Umbilical cord (tissue), 2 donors: Measurements from ENCODE around the gene HCAR2. TPM values are rescaled to one million over a fixed set of nuclear protein-coding genes. Genes with fewer than 3 reads are reported as not detected.
"Not testable (repeated sequence)": the region's sequence is repeated elsewhere in the genome, so short reads cannot be mapped to it uniquely, and the experiment has no call there.

Source experiments
- DNase-seq: peaks from one replicate; pipeline ENCODE4 v3.0.0-alpha.2; 2015; ENCODE audit warnings: low spot score
- total RNA-seq: library from RNA; depleted of rRNA; stranded (reverse); fragments of >200 nt; gene quantifications from one replicate; pipeline ENCODE4 v1.2.3, GENCODE V29; 2014; ENCODE audit warnings: low replicate concordance; ENCODE audit not compliant: insufficient read depth

The HCAR2 gene
- total RNA-seq, 1 donor from 2014 or later, result 7.2 TPM

GRCh38 chr12:122716658-122717057 lies 13.5 kb upstream of the HCAR2 start, which contains the start of gene HCAR3:
HCAR3 (minus strand) TSS chr12:122716811; CDS start chr12:122716737, 74 bp downstream.
- not testable (repeated sequence) for DNase-seq

- DNase-seq, result not testable (repeated sequence)
These were observed 12.1 kb upstream of the HCAR2 start for GRCh38 chr12:122715211-122715610.

GRCh38 chr12:122713491-122714188 lies 10.5 kb upstream of the HCAR2 start:
- DNase-seq, result not testable (repeated sequence)

GRCh38 chr12:122711266-122711665 lies 8.1 kb upstream of the HCAR2 start:
- DNase-seq, result not testable (repeated sequence)

- DNase-seq, result peak; percentile 62
These were observed 7.2 kb upstream of the HCAR2 start for GRCh38 chr12:122710341-122710740.

- DNase-seq, result not testable (repeated sequence)
These were observed 6.1 kb upstream of the HCAR2 start for GRCh38 chr12:122709287-122709686.

GRCh38 chr12:122703841-122704240 lies 684 bp upstream of the HCAR2 start:
- DNase-seq, result not testable (repeated sequence)

GRCh38 chr12:122701481-122701880 lies 1.7 kb downstream of the HCAR2 start:
- DNase-seq, result not testable (repeated sequence)

- DNase-seq, result not testable (repeated sequence)
These were observed 3.0 kb downstream of the HCAR2 start for GRCh38 chr12:122700038-122700710.

GRCh38 chr12:122696922-122697321 lies 6.2 kb downstream of the HCAR2 start:
- DNase-seq, result not testable (repeated sequence)

- DNase-seq, result no peak
These were observed 11.6 kb downstream of the HCAR2 start for GRCh38 chr12:122691566-122691965.

GRCh38 chr12:122688291-122688690 lies 14.9 kb downstream of the HCAR2 start:
- no peak for DNase-seq

GRCh38 chr12:122687086-122687485 lies 16.1 kb downstream of the HCAR2 start:
- DNase-seq, result peak; percentile 80

GRCh38 chr12:122686538-122686937 lies 16.6 kb downstream of the HCAR2 start:
- DNase-seq, result no peak

- no peak for DNase-seq
These were observed 18.8 kb downstream of the HCAR2 start for GRCh38 chr12:122684297-122684813.

GRCh38 chr12:122681814-122682213 lies 21.3 kb downstream of the HCAR2 start:
- no peak for DNase-seq

GRCh38 chr12:122680989-122681388 lies 22.2 kb downstream of the HCAR2 start:
- DNase-seq, result not testable (repeated sequence)

GRCh38 chr12:122676781-122677180 lies 26.4 kb downstream of the HCAR2 start:
- DNase-seq, result not testable (repeated sequence)

GRCh38 chr12:122676015-122676414 lies 27.1 kb downstream of the HCAR2 start:
- DNase-seq, result not testable (repeated sequence)

GRCh38 chr12:122672515-122672914 lies 30.6 kb downstream of the HCAR2 start:
- DNase-seq, result no peak

GRCh38 chr12:122669397-122670070 lies 33.6 kb downstream of the HCAR2 start:
- DNase-seq, result no peak

GRCh38 chr12:122668268-122668667 lies 34.9 kb downstream of the HCAR2 start:
- no peak for DNase-seq
